B cell (primary cell): Measurements from ENCODE around the gene LRRC26. TPM values are rescaled to one million over a fixed set of nuclear protein-coding genes. Genes with fewer than 3 reads are reported as not detected.

Experiments
- ATAC-seq: fragments of 200-7000 bp; cut with Tn5 transposase; one replicate; pipeline ENCODE4 v1.10.0; 2021; ENCODE audit warnings: low read depth, mild to moderate bottlenecking, moderate number of reproducible peaks, moderate library complexity
- CTCF ChIA-PET: fragments of 350-600 bp; sonication (Branson Sonifier 250); formaldehyde crosslinking; loops from one replicate; lab custom pipeline; 2021; ENCODE audit warnings: antibody characterized with exemption, inconsistent platforms; lab: Charles Lee
- POLR2A ChIA-PET: fragments of 350-600 bp; sonication (Branson Sonifier 250); formaldehyde crosslinking; loops from one replicate; lab custom pipeline; 2021; ENCODE audit warnings: antibody characterized with exemption; lab: Charles Lee
- DNase-seq: peaks from one replicate; pipeline ENCODE4 v3.0.0; 2013
- H2AFZ ChIP-seq: 2 replicates; pipeline ENCODE4 v1.6.1; 2012; ENCODE audit warnings: mild to moderate bottlenecking, low read depth, low read length; ENCODE audit not compliant: insufficient read depth, poor library complexity, severe bottlenecking
- H3K27ac ChIP-seq, 2 donors: 1 replicate in 1 of 2; 2 replicates in 1 of 2; pipeline ENCODE4 v1.5.1; 2012 to 2013; ENCODE audit warnings: low read length in 2 of 2, mild to moderate bottlenecking in 2 of 2, moderate library complexity in 1 of 2
- H3K27me3 ChIP-seq, 4 experiments: fragments of 200-600 bp in 1 of 4; sonication (generic) in 1 of 4; replicated peaks in 1 of 4; 1 replicate in 2 of 4; 2 replicates in 2 of 4; pipeline versions ENCODE4 v1.6.1 to v1.7.0; 2013 to 2016; ENCODE audit warnings: low read length in 3 of 4, mild to moderate bottlenecking in 2 of 4, mixed read lengths in 1 of 4, moderate library complexity in 1 of 4; ENCODE audit not compliant: insufficient read depth in 4 of 4, control insufficient read depth in 3 of 4; ENCODE audit errors: control extremely low read depth in 1 of 4
- H3K36me3 ChIP-seq, 2 experiments: replicated peaks in 1 of 2; 1 replicate in 1 of 2; 2 replicates in 1 of 2; pipeline versions ENCODE4 v1.6.1 to v1.7.1; 2013; ENCODE audit warnings: low read length in 1 of 2; ENCODE audit not compliant: insufficient read depth in 2 of 2, control insufficient read depth in 1 of 2; ENCODE audit errors: control extremely low read depth in 1 of 2, extremely low read depth in 1 of 2
- H3K4me1 ChIP-seq, 2 donors: fragments of 200-600 bp in 1 of 2; sonication (generic) in 1 of 2; 1 replicate in 1 of 2; 2 replicates in 1 of 2; pipeline versions ENCODE4 v1.5.1 to v1.6.1; 2013 to 2017; ENCODE audit warnings: low read length in 2 of 2; ENCODE audit not compliant: control insufficient read depth in 2 of 2, insufficient read depth in 2 of 2
- H3K4me2 ChIP-seq: replicated peaks from 2 replicates; pipeline ENCODE3; 2012; ENCODE audit warnings: mild to moderate bottlenecking, low read depth, low read length; ENCODE audit not compliant: poor library complexity, severe bottlenecking
- H3K4me3 ChIP-seq, 5 experiments: fragments of 200-600 bp in 1 of 5; sonication (generic) in 1 of 5; 1 replicate in 3 of 5; 2 replicates in 2 of 5; pipeline versions ENCODE4 v1.5.1 to v1.7.0; 2011 to 2016; ENCODE audit warnings: low read length in 4 of 5, mild to moderate bottlenecking in 4 of 5, low read depth in 2 of 5, control low read depth in 1 of 5, moderate library complexity in 1 of 5; ENCODE audit not compliant: insufficient read depth in 1 of 5; ENCODE audit errors: control extremely low read depth in 1 of 5, extremely low read depth in 1 of 5
- H3K79me2 ChIP-seq: fragments of 200-600 bp; sonication (generic); one replicate; pipeline ENCODE4 v1.6.0; 2016; ENCODE audit warnings: low read length; ENCODE audit not compliant: control insufficient read depth, insufficient read depth
- H3K9ac ChIP-seq: fragments of 200-600 bp; sonication (generic); 2 replicates; pipeline ENCODE4 v1.6.1; 2017; ENCODE audit warnings: mild to moderate bottlenecking, low read length, moderate library complexity
- H3K9me3 ChIP-seq, 3 donors: one replicate each; pipeline versions ENCODE4 v1.6.1 to v1.7.1; 2013; ENCODE audit warnings: low read length in 2 of 3; ENCODE audit not compliant: control insufficient read depth in 2 of 3, insufficient read depth in 1 of 3; ENCODE audit errors: control extremely low read depth in 1 of 3
- H4K20me1 ChIP-seq: 2 replicates; pipeline ENCODE4 v1.6.0; 2012; ENCODE audit warnings: mild to moderate bottlenecking, low read length; ENCODE audit not compliant: insufficient read depth, control insufficient read depth, poor library complexity, severe bottlenecking
- H3K27ac Mint-ChIP-seq: one replicate; pipeline ENCODE4 v1.8.0; 2021; ENCODE audit warnings: mixed read lengths
- H3K27me3 Mint-ChIP-seq: one replicate; pipeline ENCODE4 v1.8.0; 2021; ENCODE audit warnings: mixed read lengths
- H3K4me1 Mint-ChIP-seq: one replicate; pipeline ENCODE4 v1.8.0; 2021; ENCODE audit warnings: mixed read lengths
- H3K4me3 Mint-ChIP-seq: one replicate; pipeline ENCODE4 v1.8.0; 2021; ENCODE audit warnings: mixed read lengths
- H3K9me3 Mint-ChIP-seq: one replicate; pipeline ENCODE4 v1.8.0; 2022; ENCODE audit warnings: mixed read lengths; ENCODE audit not compliant: insufficient read depth
- EZH2 ChIP-seq: IDR thresholded peaks from 2 replicates; pipeline ENCODE4 v1.6.1; 2012; ENCODE audit warnings: borderline replicate concordance, low read depth, mild to moderate bottlenecking, moderate library complexity, low read length; ENCODE audit not compliant: insufficient read depth, poor library complexity, severe bottlenecking
- WGBS: methylation state at CpG from one replicate; pipeline ENCODE4 v1.1.5; 2013; ENCODE audit warnings: missing lambda C conversion rate; ENCODE audit not compliant: insufficient coverage; 5-methylcytosine and 5-hydroxymethylcytosine counted together
- intact Hi-C: fragments of 100-400 bp; cut with micrococcal nuclease; formaldehyde crosslinking; loops from one replicate; pipeline ENCODE4 v1.10.0; 2022
- polyA plus RNA-seq: library from polyadenylated mRNA; depleted of rRNA; stranded (reverse); fragments of >200 nt; gene quantifications from 2 replicates; pipeline ENCODE4 v1.2.3, GENCODE V29; 2012
- total RNA-seq, 2 donors: library from RNA; stranded (reverse); fragments of 120-200 nt in 1 of 2; gene quantifications; 1 replicate in 1 of 2; 2 replicates in 1 of 2; pipeline versions ENCODE4 v1.2.3 to v1.2.4, GENCODE V29; 2013 to 2022
- TF ChIP-seq, protein P1 (sequence below): fragments of 200-600 bp; IDR thresholded peaks from one replicate; pipeline ENCODE4 v1.8.0; 2022; ENCODE audit warnings: antibody characterized with exemption, mild to moderate bottlenecking

The LRRC26 gene
- total and polyA plus RNA-seq, 2 donors (not counting 1 experiment from before 2014, with no cell fraction given) = not detected

DNA sequence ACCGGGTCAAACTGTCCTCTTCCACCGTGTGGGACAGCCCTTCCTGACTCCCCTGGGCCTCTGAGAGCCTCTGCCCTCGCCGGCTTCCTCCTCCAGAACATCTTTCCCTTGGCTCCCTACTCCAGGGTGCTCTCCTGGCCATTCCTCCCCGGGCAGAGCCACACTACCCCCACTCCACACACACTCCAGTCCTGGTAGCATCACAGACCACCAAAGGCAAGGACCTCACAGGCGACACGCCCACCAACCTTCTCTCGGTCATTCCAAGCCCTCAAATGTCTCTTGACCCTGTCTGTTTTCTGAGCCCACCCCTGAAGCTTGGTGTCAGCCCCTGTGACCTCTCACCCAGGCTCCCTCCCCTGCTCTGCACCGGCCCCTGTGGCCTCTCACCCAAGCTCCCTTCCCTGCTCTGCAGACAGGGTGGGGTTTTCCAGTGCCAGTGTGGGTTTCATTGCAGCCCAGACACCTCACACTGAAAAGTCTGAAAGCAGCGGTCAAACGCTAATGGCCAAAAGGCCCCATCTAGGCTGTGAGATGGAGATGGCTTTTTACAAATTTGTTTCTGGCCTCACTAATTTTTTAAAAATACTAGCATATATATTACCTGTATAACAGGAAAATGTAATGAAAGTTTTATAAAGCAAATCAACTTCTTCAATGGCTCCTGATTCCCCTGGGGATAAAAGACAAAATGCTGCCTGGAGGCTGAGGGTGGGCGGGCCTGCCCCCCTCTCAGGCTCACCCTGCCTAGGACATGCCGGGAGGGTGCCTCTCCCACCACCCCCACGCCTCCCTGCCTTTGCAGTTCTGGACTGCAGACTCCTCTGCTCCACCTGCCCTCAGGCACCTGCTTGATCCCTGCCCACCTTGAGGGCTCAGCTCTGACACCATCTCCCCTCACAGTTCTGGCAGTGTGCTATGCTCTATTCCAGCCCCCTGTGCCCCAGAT, 10.5 kb downstream of the LRRC26 start:
- peaks cover 0 to 81% (median 25%) of the 10 kb centered on the region in 4 experiments for H3K27me3 ChIP-seq
- intact Hi-C loops = loop anchor here (5.0 kb wide), 1 partner anchor 37 kb away; no protein-coding TSS in a partner anchor
- H3K4me2 ChIP-seq = no peak overlapping the region
- H3K9me3 ChIP-seq = peaks cover 0 to 33% (median 0%) of the 10 kb centered on the region in 3 donors
- no peak overlapping the region for H3K9ac ChIP-seq
- Mint-ChIP-seq H3K4me3 (peak overlapping the region; percentile 7), H3K9me3 (no peaks in the 10 kb centered on the region), H3K27me3 (peaks cover 47% of the 10 kb centered on the region), H3K4me1 (peaks cover 29% of the 10 kb centered on the region), H3K27ac (peak overlapping the region; percentile 11)
- peaks cover 22 to 34% of the 10 kb centered on the region in 2 donors for H3K4me1 ChIP-seq
- H4K20me1 ChIP-seq = no peaks in the 10 kb centered on the region
- H3K36me3 ChIP-seq = no peaks in the 10 kb centered on the region
- ChIA-PET POLR2A (no interaction called here), CTCF (no interaction called here)
- ATAC-seq = no peak
- H3K79me2 ChIP-seq = no peaks in the 10 kb centered on the region
- H3K4me3 ChIP-seq = no peak overlapping the region
- TF ChIP-seq, protein P1, sequence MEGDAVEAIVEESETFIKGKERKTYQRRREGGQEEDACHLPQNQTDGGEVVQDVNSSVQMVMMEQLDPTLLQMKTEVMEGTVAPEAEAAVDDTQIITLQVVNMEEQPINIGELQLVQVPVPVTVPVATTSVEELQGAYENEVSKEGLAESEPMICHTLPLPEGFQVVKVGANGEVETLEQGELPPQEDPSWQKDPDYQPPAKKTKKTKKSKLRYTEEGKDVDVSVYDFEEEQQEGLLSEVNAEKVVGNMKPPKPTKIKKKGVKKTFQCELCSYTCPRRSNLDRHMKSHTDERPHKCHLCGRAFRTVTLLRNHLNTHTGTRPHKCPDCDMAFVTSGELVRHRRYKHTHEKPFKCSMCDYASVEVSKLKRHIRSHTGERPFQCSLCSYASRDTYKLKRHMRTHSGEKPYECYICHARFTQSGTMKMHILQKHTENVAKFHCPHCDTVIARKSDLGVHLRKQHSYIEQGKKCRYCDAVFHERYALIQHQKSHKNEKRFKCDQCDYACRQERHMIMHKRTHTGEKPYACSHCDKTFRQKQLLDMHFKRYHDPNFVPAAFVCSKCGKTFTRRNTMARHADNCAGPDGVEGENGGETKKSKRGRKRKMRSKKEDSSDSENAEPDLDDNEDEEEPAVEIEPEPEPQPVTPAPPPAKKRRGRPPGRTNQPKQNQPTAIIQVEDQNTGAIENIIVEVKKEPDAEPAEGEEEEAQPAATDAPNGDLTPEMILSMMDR = no peak
- TF ChIP-seq EZH2 = no peak
- 46% methylated on average over 12 of the region's 14 CpGs for WGBS
- no peak for DNase-seq
- no peak overlapping the region for H2AFZ ChIP-seq
- no peak overlapping the region for H3K27ac ChIP-seq

DNA sequence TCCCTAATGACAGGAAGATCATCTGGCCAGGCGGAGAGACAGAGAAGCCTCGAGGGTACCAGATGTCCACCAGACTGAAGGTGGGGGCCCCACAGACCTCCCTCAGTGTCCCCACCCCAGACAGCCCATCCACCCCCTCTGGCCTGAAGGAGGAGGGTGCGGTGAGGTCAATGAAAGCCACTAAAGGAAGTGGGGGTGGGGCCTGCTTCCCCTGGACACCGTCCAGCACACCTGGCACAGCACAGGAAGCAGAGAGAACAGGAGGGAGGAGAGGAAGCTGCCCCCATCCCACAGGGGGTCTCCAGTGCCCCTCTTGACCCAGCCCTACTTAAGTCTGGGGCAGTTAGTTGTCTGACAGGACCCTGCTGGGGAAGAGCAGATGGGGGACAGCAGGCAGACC, 11.2 kb downstream of the LRRC26 start:
- Histone ChIP-seq H3K4me3 (no peak overlapping the region), H3K79me2 (no peaks in the 10 kb centered on the region), H3K4me1 (peaks cover 22 to 34% of the 10 kb centered on the region in 2 donors), H3K9me3 (peaks cover 0 to 33% (median 0%) of the 10 kb centered on the region in 3 donors), H4K20me1 (no peaks in the 10 kb centered on the region), H3K4me2 (peak overlapping the region; percentile 8), H3K9ac (no peak overlapping the region), H3K27ac (no peak overlapping the region), H3K27me3 (peaks cover 0 to 73% (median 21%) of the 10 kb centered on the region in 4 experiments), H2AFZ (no peak overlapping the region), H3K36me3 (no peaks in the 10 kb centered on the region)
- POLR2A ChIA-PET = interaction anchor here (0.5 kb wide), 1 partner anchor 43 kb away, joined by 6 read pairs; no protein-coding TSS in a partner anchor
- 40% methylated on average over 2 of the region's 4 CpGs for WGBS
- H3K9me3 Mint-ChIP-seq = no peaks in the 10 kb centered on the region
- intact Hi-C loops = loop anchor here (5.0 kb wide), 1 partner anchor 36 kb away; no protein-coding TSS in a partner anchor
- TF ChIP-seq EZH2 = no peak
- TF ChIP-seq, protein P1 = no peak
- peaks cover 29% of the 10 kb centered on the region for H3K4me1 Mint-ChIP-seq
- no peak overlapping the region for H3K27ac Mint-ChIP-seq
- CTCF ChIA-PET = interaction anchor here (1.0 kb wide), 1 partner anchor 42 kb away, joined by 3 read pairs; the partner anchor contains the start of gene TPRN
- no peak overlapping the region for H3K4me3 Mint-ChIP-seq
- H3K27me3 Mint-ChIP-seq = peaks cover 43% of the 10 kb centered on the region
- ATAC-seq (no peak), DNase-seq (no peak)
